Calu3 (cell line): ENCODE results near the gene APBA1. TPM values are rescaled to one million over a fixed set of nuclear protein-coding genes. Genes with fewer than 3 reads are reported as not detected.

Source experiments
- BruUV-seq: library from RNA; stranded (reverse); fragments of 400-500 nt; replicated peaks from 2 replicates; lab custom pipeline; 2021; lab: Mats Ljungman, UMichigan
- CTCF ChIA-PET: fragments of 300-600 bp; sonication (Branson Sonifier 250); formaldehyde crosslinking; loops from one replicate; lab custom pipeline; 2022; ENCODE audit warnings: antibody characterized with exemption; lab: Charles Lee
- DNase-seq: peaks from one replicate; pipeline ENCODE4 v3.0.0; 2022
- H3K27ac Mint-ChIP-seq: one replicate; pipeline ENCODE4 v1.8.0; 2022; ENCODE audit warnings: mixed read lengths; ENCODE audit not compliant: unreplicated experiment
- H3K27me3 Mint-ChIP-seq: one replicate; pipeline ENCODE4 v1.8.0; 2022; ENCODE audit warnings: mixed read lengths; ENCODE audit not compliant: unreplicated experiment
- H3K36me3 Mint-ChIP-seq: one replicate; pipeline ENCODE4 v1.8.0; 2022; ENCODE audit warnings: mild to moderate bottlenecking, moderate library complexity, mixed read lengths; ENCODE audit not compliant: insufficient read depth, unreplicated experiment
- H3K4me1 Mint-ChIP-seq: one replicate; pipeline ENCODE4 v1.8.0; 2022; ENCODE audit warnings: mild to moderate bottlenecking, low read depth, mixed read lengths; ENCODE audit not compliant: unreplicated experiment
- H3K4me3 Mint-ChIP-seq: one replicate; pipeline ENCODE4 v1.8.0; 2022; ENCODE audit warnings: mild to moderate bottlenecking, low read depth, moderate library complexity, mixed read lengths; ENCODE audit not compliant: unreplicated experiment
- H3K9me3 Mint-ChIP-seq: one replicate; pipeline ENCODE4 v1.8.0; 2022; ENCODE audit warnings: low read depth, mixed read lengths; ENCODE audit not compliant: unreplicated experiment
- intact Hi-C: fragments of 100-400 bp; cut with micrococcal nuclease; formaldehyde crosslinking; loops from one replicate; pipeline ENCODE4 v1.10.0; 2022; ENCODE audit not compliant: unreplicated experiment
- total RNA-seq: library from RNA; stranded (reverse); gene quantifications from 2 replicates; pipeline ENCODE4 v1.2.3, GENCODE V29; 2022
- TF ChIP-seq, protein P1 (sequence below): fragments of 200-600 bp; IDR thresholded peaks from one replicate; pipeline ENCODE4 v1.8.0; 2022; ENCODE audit warnings: antibody characterized with exemption; ENCODE audit not compliant: unreplicated experiment

The APBA1 gene
- total RNA-seq, 1 experiment from 2014 or later: 4.4 TPM

DNA sequence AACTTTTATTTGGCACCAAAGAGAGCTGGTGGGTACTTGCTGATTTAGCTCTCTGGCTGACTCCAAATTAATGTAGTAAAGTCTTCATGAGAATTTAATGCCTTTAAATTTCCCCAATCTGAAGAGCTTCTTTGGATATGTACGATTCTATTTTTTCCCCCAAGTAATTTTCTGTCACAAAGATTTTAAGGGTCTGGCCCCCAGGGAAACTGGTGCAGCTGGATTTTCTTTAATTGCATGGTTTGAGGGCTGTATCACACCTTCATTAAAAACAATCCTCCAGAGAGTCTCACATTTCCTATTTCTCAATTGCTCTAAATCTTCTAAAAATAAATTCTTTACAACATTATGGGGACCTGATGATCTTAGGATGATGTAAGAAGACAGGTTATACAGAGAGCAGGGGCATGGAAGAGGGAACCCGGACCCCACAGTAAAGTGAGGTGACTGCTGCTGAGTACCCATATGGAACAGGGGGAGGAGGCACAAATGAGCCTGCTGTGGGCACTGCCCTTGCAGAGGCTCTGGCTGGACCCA lies 188.2 kb downstream of the APBA1 start:
- TF ChIP-seq, protein P1, sequence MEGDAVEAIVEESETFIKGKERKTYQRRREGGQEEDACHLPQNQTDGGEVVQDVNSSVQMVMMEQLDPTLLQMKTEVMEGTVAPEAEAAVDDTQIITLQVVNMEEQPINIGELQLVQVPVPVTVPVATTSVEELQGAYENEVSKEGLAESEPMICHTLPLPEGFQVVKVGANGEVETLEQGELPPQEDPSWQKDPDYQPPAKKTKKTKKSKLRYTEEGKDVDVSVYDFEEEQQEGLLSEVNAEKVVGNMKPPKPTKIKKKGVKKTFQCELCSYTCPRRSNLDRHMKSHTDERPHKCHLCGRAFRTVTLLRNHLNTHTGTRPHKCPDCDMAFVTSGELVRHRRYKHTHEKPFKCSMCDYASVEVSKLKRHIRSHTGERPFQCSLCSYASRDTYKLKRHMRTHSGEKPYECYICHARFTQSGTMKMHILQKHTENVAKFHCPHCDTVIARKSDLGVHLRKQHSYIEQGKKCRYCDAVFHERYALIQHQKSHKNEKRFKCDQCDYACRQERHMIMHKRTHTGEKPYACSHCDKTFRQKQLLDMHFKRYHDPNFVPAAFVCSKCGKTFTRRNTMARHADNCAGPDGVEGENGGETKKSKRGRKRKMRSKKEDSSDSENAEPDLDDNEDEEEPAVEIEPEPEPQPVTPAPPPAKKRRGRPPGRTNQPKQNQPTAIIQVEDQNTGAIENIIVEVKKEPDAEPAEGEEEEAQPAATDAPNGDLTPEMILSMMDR: no peak
- no peaks in the 10 kb centered on the region for H3K9me3 Mint-ChIP-seq
- H3K27me3 Mint-ChIP-seq: no peaks in the 10 kb centered on the region
- no peak overlapping the region for H3K27ac Mint-ChIP-seq
- peaks cover 24% of the 10 kb centered on the region for H3K4me1 Mint-ChIP-seq
- intact Hi-C loops: no loop called here
- CTCF ChIA-PET: no interaction called here
- no peaks in the 10 kb centered on the region for H3K36me3 Mint-ChIP-seq
- H3K4me3 Mint-ChIP-seq: no peak overlapping the region
- BruUV-seq: no TSS peak
- DNase-seq: no peak

DNA sequence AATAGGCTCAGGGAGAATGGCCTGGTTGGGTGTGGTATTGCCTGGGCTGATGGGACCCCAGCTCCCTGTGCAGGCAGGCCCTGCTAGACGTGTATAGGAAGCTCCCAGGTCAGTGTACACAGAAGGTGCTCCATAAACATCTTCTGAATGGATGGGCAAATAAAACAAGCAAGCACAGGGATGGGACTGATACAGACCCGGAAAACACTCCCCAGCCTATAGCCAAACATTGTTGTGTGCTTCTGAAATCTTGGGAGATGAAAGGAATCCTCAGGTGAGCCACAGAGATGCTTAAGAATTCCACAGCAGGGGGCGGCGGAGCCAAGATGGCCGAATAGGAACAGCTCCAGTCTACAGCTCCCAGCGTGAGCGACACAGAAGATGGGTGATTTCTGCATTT lies 195.4 kb downstream of the APBA1 start:
- Mint-ChIP-seq H3K27ac (peak overlapping the region; percentile 60), H3K27me3 (no peaks in the 10 kb centered on the region), H3K4me3 (peak overlapping the region; percentile 68), H3K4me1 (peaks cover 17% of the 10 kb centered on the region), H3K9me3 (no peaks in the 10 kb centered on the region), H3K36me3 (peaks cover 6% of the 10 kb centered on the region)
- intact Hi-C loops: no loop called here
- TF ChIP-seq, protein P1: no peak
- CTCF ChIA-PET: interaction anchor here (0.6 to 1.1 kb wide), 3 partner anchors 43 to 262 kb away, joined by 3 to 4 read pairs (median 3); no protein-coding TSS in a partner anchor
- DNase-seq: peak; percentile 10
- no TSS peak for BruUV-seq

DNA sequence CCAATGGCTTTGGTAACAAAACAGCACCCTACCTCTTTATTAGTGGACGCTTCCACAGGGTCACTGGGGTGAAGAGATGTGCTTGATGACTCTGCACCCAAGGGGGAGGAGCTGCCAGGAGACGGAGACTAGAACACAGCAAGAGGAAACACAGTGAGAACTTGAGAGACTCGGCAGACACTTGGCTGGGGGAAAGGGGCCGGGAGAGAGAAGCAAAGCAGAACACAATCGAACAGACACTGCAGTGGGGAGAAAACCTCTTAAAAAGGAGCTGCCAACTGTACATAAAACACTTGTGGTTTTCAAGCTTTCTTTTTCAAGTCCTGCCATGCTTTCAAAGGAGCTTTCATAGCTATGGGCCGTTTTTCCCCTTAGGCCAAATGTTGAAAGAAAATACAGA lies 196.2 kb downstream of the APBA1 start:
- H3K27ac Mint-ChIP-seq: no peak overlapping the region
- TF ChIP-seq, protein P1: no peak
- no peak for DNase-seq
- CTCF ChIA-PET: interaction anchor here (1.1 kb wide), 1 partner anchor 44 kb away, joined by 3 read pairs; no protein-coding TSS in a partner anchor
- H3K36me3 Mint-ChIP-seq: peaks cover 6% of the 10 kb centered on the region
- no peak overlapping the region for H3K4me3 Mint-ChIP-seq
- intact Hi-C loops: no loop called here
- H3K4me1 Mint-ChIP-seq: peaks cover 25% of the 10 kb centered on the region
- BruUV-seq: no TSS peak
- no peaks in the 10 kb centered on the region for H3K9me3 Mint-ChIP-seq
- H3K27me3 Mint-ChIP-seq: no peaks in the 10 kb centered on the region

DNA sequence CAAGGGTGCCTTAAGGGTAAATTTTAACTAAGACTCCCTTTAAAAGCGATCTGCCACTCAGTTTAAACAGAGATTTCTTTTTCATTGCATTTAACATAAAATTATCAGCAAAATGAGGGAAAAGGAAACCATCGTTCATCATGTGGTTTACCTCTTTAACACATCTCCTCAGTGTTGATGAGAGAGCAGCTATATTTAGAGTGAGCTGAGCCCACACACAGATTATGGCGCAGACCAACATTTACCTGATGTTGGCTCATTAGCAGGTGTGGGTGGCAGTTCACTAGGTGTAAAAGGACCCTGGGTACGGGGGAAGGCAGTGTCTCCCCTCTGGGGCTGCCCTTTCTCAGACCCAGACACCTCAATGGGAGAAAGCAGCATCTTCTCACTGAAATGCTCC lies 197.3 kb downstream of the APBA1 start:
- Mint-ChIP-seq H3K4me3 (no peak overlapping the region), H3K27me3 (no peaks in the 10 kb centered on the region), H3K4me1 (peaks cover 26% of the 10 kb centered on the region), H3K36me3 (peaks cover 6% of the 10 kb centered on the region), H3K27ac (no peak overlapping the region), H3K9me3 (no peaks in the 10 kb centered on the region)
- CTCF ChIA-PET: no interaction called here
- intact Hi-C loops: no loop called here
- BruUV-seq: no TSS peak
- no peak for DNase-seq
- TF ChIP-seq, protein P1: no peak
